Upper lobe of left lung (tissue), 4 donors: ENCODE results near the gene UGT1A8.

ENCODE experiments used
- CTCF ChIP-seq, 6 experiments: fragments of 450-650 bp in 4 of 6; fragments of 200-600 bp in 2 of 6; sonication (generic) in 2 of 6; IDR thresholded peaks; one replicate each; pipeline ENCODE4 v1.5.1; 2016 to 2019; ENCODE audit warnings: antibody characterized with exemption in 6 of 6
- EP300 ChIP-seq, 4 donors: sonication (generic); formaldehyde crosslinking; IDR thresholded peaks; one replicate each; pipeline ENCODE4 v1.5.1; 2017; ENCODE audit warnings: antibody characterized with exemption in 4 of 4, control low read depth in 2 of 4
- POLR2A ChIP-seq, 4 donors: fragments of 450-650 bp; IDR thresholded peaks; one replicate each; pipeline ENCODE4 v1.5.1; 2016 to 2017; ENCODE audit warnings: antibody characterized with exemption in 4 of 4, mild to moderate bottlenecking in 2 of 4
- POLR2AphosphoS5 ChIP-seq, 2 donors: sonication (generic); formaldehyde crosslinking; IDR thresholded peaks; one replicate each; pipeline ENCODE4 v1.5.1; 2017; ENCODE audit warnings: antibody characterized with exemption in 2 of 2

- TF ChIP-seq EP300 (IDR thresholded peaks at IDR 0.05): no peak
- peak; percentile 58 to 83 (median 72) for TF ChIP-seq CTCF (IDR thresholded peaks at IDR 0.05)
- TF ChIP-seq POLR2A (IDR thresholded peaks at IDR 0.05): no peak
- TF ChIP-seq POLR2AphosphoS5 (IDR thresholded peaks at IDR 0.05): no peak
Observed at GRCh38 chr2:233711312-233712008, 94.0 kb downstream of the UGT1A8 start.
